Endothelial cell of hepatic sinusoid (primary cell): ENCODE data around the gene KRTAP2-3.

ENCODE experiments used
- in situ Hi-C: cut with HindIII; loops from 2 replicates; pipeline ENCODE4 v1.10.0; 2017; ENCODE audit warnings: low sequenced_read_pairs

Gene KRTAP2-3

GRCh38 chr17:41037853-41038350, 22.0 kb downstream of the KRTAP2-3 start:
- in situ Hi-C loops = no loop called here

- in situ Hi-C loops = loop anchor here (5.0 kb wide), 1 partner anchor 37 kb away; the partner anchor contains the start of gene KRTAP3-2
Observed at GRCh38 chr17:41034346-41034935, 25.5 kb downstream of the KRTAP2-3 start, which contains the start of gene KRTAP1-3. Gene KRTAP1-3 (minus strand): TSS chr17:41034874. CDS start chr17:41034821, 53 bp downstream.

GRCh38 chr17:41029633-41030245, 30.2 kb downstream of the KRTAP2-3 start, which contains the start of gene KRTAP1-4:
Gene KRTAP1-4 (minus strand): TSS chr17:41030195. CDS start chr17:41030078, 117 bp downstream.
- in situ Hi-C loops = loop anchor here (5.0 kb wide), 1 partner anchor 32 kb away; the partner anchor contains the start of gene KRTAP3-2

- in situ Hi-C loops = no loop called here
Observed at GRCh38 chr17:41026715-41027471, 33.0 kb downstream of the KRTAP2-3 start, which contains the start of gene KRTAP1-5. Gene KRTAP1-5 (minus strand): TSS chr17:41027208. CDS start chr17:41027155, 53 bp downstream.

GRCh38 chr17:41024697-41025096, 35.2 kb downstream of the KRTAP2-3 start:
- in situ Hi-C loops = no loop called here

GRCh38 chr17:41020336-41020735, 39.6 kb downstream of the KRTAP2-3 start:
- in situ Hi-C loops = no loop called here

- in situ Hi-C loops = loop anchor here (10.0 kb wide), 1 partner anchor 195 kb away; no protein-coding TSS in a partner anchor
Observed at GRCh38 chr17:41019415-41019814, 40.5 kb downstream of the KRTAP2-3 start.

- in situ Hi-C loops = loop anchor here (10.0 kb wide), 1 partner anchor 196 kb away; no protein-coding TSS in a partner anchor
Observed at GRCh38 chr17:41018541-41018940, 41.4 kb downstream of the KRTAP2-3 start.

- in situ Hi-C loops = loop anchor here (10.0 kb wide), 1 partner anchor 198 kb away; no protein-coding TSS in a partner anchor
Observed at GRCh38 chr17:41016578-41017215, 43.2 kb downstream of the KRTAP2-3 start.

GRCh38 chr17:41015454-41015853, 44.5 kb downstream of the KRTAP2-3 start:
- in situ Hi-C loops = loop anchor here (10.0 kb wide), 1 partner anchor 199 kb away; no protein-coding TSS in a partner anchor

GRCh38 chr17:41013606-41014005, 46.3 kb downstream of the KRTAP2-3 start:
- in situ Hi-C loops = loop anchor here (10.0 kb wide), 1 partner anchor 201 kb away; no protein-coding TSS in a partner anchor

GRCh38 chr17:41013181-41013580, 46.7 kb downstream of the KRTAP2-3 start:
- in situ Hi-C loops = loop anchor here (10.0 kb wide), 1 partner anchor 202 kb away; no protein-coding TSS in a partner anchor

- in situ Hi-C loops = loop anchor here (10.0 kb wide), 1 partner anchor 202 kb away; no protein-coding TSS in a partner anchor
Observed at GRCh38 chr17:41012326-41013120, 47.4 kb downstream of the KRTAP2-3 start.

- in situ Hi-C loops = loop anchor here (10.0 kb wide), 1 partner anchor 204 kb away; no protein-coding TSS in a partner anchor
Observed at GRCh38 chr17:41010441-41010840, 49.5 kb downstream of the KRTAP2-3 start.

- in situ Hi-C loops = loop anchor here (10.0 kb wide), 1 partner anchor 205 kb away; no protein-coding TSS in a partner anchor
Observed at GRCh38 chr17:41009936-41010335, 50.0 kb downstream of the KRTAP2-3 start.

GRCh38 chr17:41009301-41009760, 50.6 kb downstream of the KRTAP2-3 start:
- in situ Hi-C loops = no loop called here
